HepG2 (cell line): ENCODE results near the gene CAMK1G. TPM values are rescaled to one million over a fixed set of nuclear protein-coding genes. Genes with fewer than 3 reads are reported as not detected.

Source experiments
- ATAC-seq: fragments of 200-7000 bp; cut with Tn5 transposase; 3 replicates; pipeline ENCODE4 v1.9.1; 2020; ENCODE audit warnings: mild to moderate bottlenecking, moderate library complexity
- BruUV-seq: library from RNA; stranded (reverse); fragments of 400-500 nt; replicated peaks from 2 replicates; lab custom pipeline; 2021; lab: Mats Ljungman, UMichigan
- CTCF ChIA-PET: fragments of 300-600 bp; formaldehyde crosslinking; extraction: SDS; loops from one replicate; lab custom pipeline; 2021; ENCODE audit warnings: low total read pairs, inconsistent platforms, low intra/inter-chr PET ratio; lab: Yijun Ruan, JAX
- POLR2A ChIA-PET: fragments of 350-600 bp; sonication (Branson Sonifier 250); formaldehyde crosslinking; loops from one replicate; lab custom pipeline; 2020; ENCODE audit warnings: antibody characterized with exemption, inconsistent platforms; lab: Yijun Ruan, JAX
- DNase-seq: peaks from one replicate; pipeline ENCODE4 v3.0.0-alpha.2; 2015; ENCODE audit warnings: low spot score
- FAIRE-seq: peaks from 3 replicates; lab custom pipeline; 2011; peaks lifted over from hg19 to GRCh38; lab: Jason Lieb, UNC
- H2AFZ ChIP-seq: one replicate; pipeline ENCODE4 v1.6.1; 2011; ENCODE audit warnings: low read length, inconsistent platforms
- H3K27ac ChIP-seq: fragments of 300-600 bp; 3 replicates; pipeline ENCODE4 v1.8.0; 2011; ENCODE audit warnings: mixed run types, mild to moderate bottlenecking, mixed read lengths, low read length, inconsistent platforms; ENCODE audit not compliant: insufficient read depth; ENCODE audit errors: extremely low read length
- H3K27me3 ChIP-seq, 2 experiments: fragments of 200-600 bp in 1 of 2; 2 replicates in 1 of 2; 3 replicates in 1 of 2; pipeline versions ENCODE4 v1.6.0 to v1.8.0; 2011; ENCODE audit warnings: low read length in 2 of 2, mild to moderate bottlenecking in 2 of 2, moderate library complexity in 2 of 2, inconsistent platforms in 1 of 2; ENCODE audit not compliant: insufficient read depth in 2 of 2, control insufficient read depth in 1 of 2
- H3K36me3 ChIP-seq, 2 experiments: fragments of 200-600 bp in 1 of 2; replicated peaks in 1 of 2; 2 replicates in 1 of 2; 3 replicates in 1 of 2; pipeline versions ENCODE4 v1.5.1 to v1.8.0; 2011; ENCODE audit warnings: low read length in 2 of 2, inconsistent platforms in 1 of 2; ENCODE audit not compliant: insufficient read depth in 2 of 2, control insufficient read depth in 1 of 2
- H3K4me1 ChIP-seq: 2 replicates; pipeline ENCODE4 v1.5.1; 2012; ENCODE audit warnings: low read length, inconsistent platforms; ENCODE audit not compliant: insufficient read depth
- H3K4me2 ChIP-seq: 2 replicates; pipeline ENCODE4 v1.6.0; 2011; ENCODE audit warnings: low read depth, low read length, inconsistent platforms
- H3K4me3 ChIP-seq, 3 experiments: fragments of 200-600 bp in 1 of 3; sonication (generic), shearing (Covaris generic) in 1 of 3; replicated peaks in 1 of 3; 2 replicates each; pipeline ENCODE4 v1.5.1; 2011 to 2016; ENCODE audit warnings: low read length in 3 of 3, inconsistent platforms in 2 of 3, low read depth in 2 of 3, mild to moderate bottlenecking in 2 of 3, control low read depth in 1 of 3, mixed read lengths in 1 of 3; ENCODE audit not compliant: insufficient read depth in 1 of 3
- H3K79me2 ChIP-seq: one replicate; pipeline ENCODE4 v1.6.1; 2011; ENCODE audit warnings: low read length, inconsistent platforms; ENCODE audit not compliant: insufficient read depth
- H3K9ac ChIP-seq: 2 replicates; pipeline ENCODE4 v1.6.0; 2011; ENCODE audit warnings: mild to moderate bottlenecking, low read depth, low read length, inconsistent platforms; ENCODE audit not compliant: insufficient read depth
- H3K9me3 ChIP-seq: 2 replicates; pipeline ENCODE4 v1.5.1; 2012; ENCODE audit warnings: mild to moderate bottlenecking, low read length
- H4K20me1 ChIP-seq: 2 replicates; pipeline ENCODE4 v1.6.0; 2011; ENCODE audit warnings: inconsistent platforms, mild to moderate bottlenecking, low read length, moderate library complexity; ENCODE audit not compliant: insufficient read depth
- EED ChIP-seq: sonication (generic); formaldehyde crosslinking; IDR thresholded peaks from 2 replicates; pipeline ENCODE4 v1.5.0; 2020; ENCODE audit warnings: mild to moderate bottlenecking, missing genetic modification reagents
- ESRRA ChIP-seq: sonication (generic); formaldehyde crosslinking; IDR thresholded peaks from 2 replicates; pipeline ENCODE4 v1.5.1; 2020; ENCODE audit warnings: mild to moderate bottlenecking, low read depth, missing genetic modification reagents
- RBM22 ChIP-seq: fragments of 200-400 bp; formaldehyde crosslinking; optimal IDR thresholded peaks from 2 replicates; pipeline ENCODE3; 2017; ENCODE audit warnings: mild to moderate bottlenecking, low read length, moderate library complexity
- ZBTB4 ChIP-seq: sonication (generic); formaldehyde crosslinking; IDR thresholded peaks from 2 replicates; pipeline ENCODE4 v1.4.0; 2020; ENCODE audit warnings: missing genetic modification reagents, mild to moderate bottlenecking, borderline replicate concordance
- ZNF556 ChIP-seq: sonication (generic); formaldehyde crosslinking; IDR thresholded peaks from 2 replicates; pipeline ENCODE4 v1.4.0; 2020; ENCODE audit warnings: mild to moderate bottlenecking, missing genetic modification reagents, borderline replicate concordance
- WGBS: methylation state at CpG from one replicate; pipeline ENCODE4 v1.1.6; 2017; ENCODE audit warnings: low lambda C conversion rate; 5-methylcytosine and 5-hydroxymethylcytosine counted together
- in situ Hi-C: cut with HindIII; loops from 2 replicates; pipeline ENCODE4 v1.10.0; 2017; ENCODE audit warnings: low pct_unique_long_range_greater_than_20kb; ENCODE audit not compliant: extremely low pct_ligation_motif_present
- intact Hi-C: fragments of 100-400 bp; cut with micrococcal nuclease; formaldehyde crosslinking; loops from one replicate; pipeline ENCODE4 v1.10.0; 2022; ENCODE audit not compliant: unreplicated experiment
- polyA plus RNA-seq, 8 experiments: library from polyadenylated mRNA; depleted of rRNA in 3 of 8; stranded (reverse) in 7 of 8; unstranded in 1 of 8; fragments of >200 nt; fragmentation: Illumina TruSeq in 4 of 8; extraction: Trizol in 4 of 8; gene quantifications; 2 replicates each; pipeline versions ENCODE4 v1.2.1 to v1.2.3, GENCODE V29; 2011 to 2016; ENCODE audit warnings: low read depth in 4 of 8, missing spikeins in 1 of 8, mixed read lengths in 1 of 8; ENCODE audit not compliant: insufficient read depth in 1 of 8
- total RNA-seq, 5 experiments: library from RNA; depleted of rRNA; stranded (reverse); fragments of >200 nt; fragmentation: Illumina TruSeq; extraction: Trizol; gene quantifications; 2 replicates each; pipeline ENCODE4 v1.2.3, GENCODE V29; 2016; ENCODE audit warnings: low read depth in 1 of 5
- TF ChIP-seq, protein P1 (sequence below): sonication (generic); formaldehyde crosslinking; IDR thresholded peaks from 2 replicates; pipeline ENCODE4 v1.8.1; 2023; ENCODE audit warnings: missing genetic modification reagents, inconsistent platforms, borderline replicate concordance

Gene CAMK1G
- total and polyA plus RNA-seq, 2 of the 13 experiments (the other 11 are each of a cell fraction or from before 2014, with no cell fraction given) = not detected

- no peak overlapping the region for H3K9ac ChIP-seq
- no peaks in the 10 kb centered on the region for H3K4me1 ChIP-seq
- no TSS peak for BruUV-seq
- CTCF ChIA-PET = no interaction called here
- H3K4me2 ChIP-seq = no peak overlapping the region
- DNase-seq = no peak
- no peaks in the 10 kb centered on the region for H3K79me2 ChIP-seq
- H4K20me1 ChIP-seq = no peaks in the 10 kb centered on the region
- no peak overlapping the region for H3K4me3 ChIP-seq
- no peak overlapping the region for H3K27ac ChIP-seq
- POLR2A ChIA-PET = no interaction called here
- FAIRE-seq = no peak
- no peaks in the 10 kb centered on the region for H3K9me3 ChIP-seq
- in situ Hi-C loops (no loop called here), intact Hi-C loops (no loop called here)
- ATAC-seq = no peak
- no peak overlapping the region for H2AFZ ChIP-seq
- 19% methylated on average over 5 of the region's 5 CpGs for WGBS
- H3K36me3 ChIP-seq = no peaks in the 10 kb centered on the region
- no peaks in the 10 kb centered on the region for H3K27me3 ChIP-seq
- TF ChIP-seq, protein P1, sequence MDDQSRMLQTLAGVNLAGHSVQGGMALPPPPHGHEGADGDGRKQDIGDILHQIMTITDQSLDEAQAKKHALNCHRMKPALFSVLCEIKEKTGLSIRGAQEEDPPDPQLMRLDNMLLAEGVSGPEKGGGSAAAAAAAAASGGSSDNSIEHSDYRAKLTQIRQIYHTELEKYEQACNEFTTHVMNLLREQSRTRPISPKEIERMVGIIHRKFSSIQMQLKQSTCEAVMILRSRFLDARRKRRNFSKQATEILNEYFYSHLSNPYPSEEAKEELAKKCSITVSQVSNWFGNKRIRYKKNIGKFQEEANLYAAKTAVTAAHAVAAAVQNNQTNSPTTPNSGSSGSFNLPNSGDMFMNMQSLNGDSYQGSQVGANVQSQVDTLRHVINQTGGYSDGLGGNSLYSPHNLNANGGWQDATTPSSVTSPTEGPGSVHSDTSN = no peak
- no peak for TF ChIP-seq EED (CRISPR knock-in tag)
- TF ChIP-seq ESRRA = no peak
- no peak for TF ChIP-seq ZNF556 (CRISPR knock-in tag)
- TF ChIP-seq RBM22 = no peak
- TF ChIP-seq ZBTB4 (CRISPR knock-in tag) = no peak
- TF ChIP-seq, all 625 proteins: peak for 0
Observed at GRCh38 chr1:209603877-209604276, 20.4 kb downstream of the CAMK1G start.
